BLaER1 (cell line): Measurements from ENCODE around the gene ABCB4.

Experiments used
- H3K27ac ChIP-seq: shearing (Covaris generic); formaldehyde crosslinking; 2 replicates; pipeline ENCODE4 v1.8.1; 2022
- H3K27me3 ChIP-seq: shearing (Covaris generic); formaldehyde crosslinking; 2 replicates; pipeline ENCODE4 v1.8.1; 2022
- H3K36me3 ChIP-seq: shearing (Covaris generic); formaldehyde crosslinking; 2 replicates; pipeline ENCODE4 v1.8.1; 2022
- H3K4me1 ChIP-seq: shearing (Covaris generic); formaldehyde crosslinking; 2 replicates; pipeline ENCODE4 v1.8.1; 2022
- H3K4me2 ChIP-seq: shearing (Covaris generic); formaldehyde crosslinking; 2 replicates; pipeline ENCODE4 v1.8.1; 2022
- H3K4me3 ChIP-seq: shearing (Covaris generic); formaldehyde crosslinking; 2 replicates; pipeline ENCODE4 v1.8.1; 2022
- H3K9ac ChIP-seq: shearing (Covaris generic); formaldehyde crosslinking; 2 replicates; pipeline ENCODE4 v1.8.1; 2022
- H3K9me3 ChIP-seq: shearing (Covaris generic); formaldehyde crosslinking; 2 replicates; pipeline ENCODE4 v1.8.1; 2022
- H4K20me1 ChIP-seq: shearing (Covaris generic); formaldehyde crosslinking; 2 replicates; pipeline ENCODE4 v1.8.1; 2022
- Cebpa-rat ChIP-seq: shearing (Covaris generic); IDR thresholded peaks from 2 replicates; pipeline ENCODE4 v1.8.1; 2022

Gene ABCB4

DNA sequence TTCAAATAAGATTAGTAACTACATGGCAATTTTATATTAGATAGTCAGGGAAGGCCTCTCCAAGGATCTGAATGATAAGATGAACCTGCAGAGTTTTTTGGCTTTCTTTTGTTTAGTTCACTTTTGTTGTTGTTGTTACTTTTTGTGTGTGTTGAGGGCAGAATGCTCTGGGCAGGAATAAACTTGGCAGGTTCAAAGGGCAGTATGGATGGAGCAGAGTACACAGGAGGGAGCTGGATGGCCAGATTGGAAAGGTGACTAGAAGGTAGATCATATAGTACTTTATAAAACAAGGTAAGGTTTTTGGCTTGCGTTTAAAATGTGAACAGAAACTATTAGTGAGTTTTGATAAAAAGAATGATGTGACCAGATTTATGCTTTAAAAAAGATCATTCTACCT lies 112.1 kb downstream of the ABCB4 start:
- H3K9me3 ChIP-seq = no peaks in the 10 kb centered on the region
- no peak overlapping the region for H3K9ac ChIP-seq
- H3K4me1 ChIP-seq = no peaks in the 10 kb centered on the region
- no peak overlapping the region for H3K27ac ChIP-seq
- H3K4me2 ChIP-seq = no peak overlapping the region
- H4K20me1 ChIP-seq = no peaks in the 10 kb centered on the region
- TF ChIP-seq Cebpa-rat = no peak
- H3K27me3 ChIP-seq = no peaks in the 10 kb centered on the region
- H3K36me3 ChIP-seq = 0 out of 2 replicates have a peak, but pooled peaks cover 3% of the 10 kb centered on the region
- H3K4me3 ChIP-seq = no peak overlapping the region

DNA sequence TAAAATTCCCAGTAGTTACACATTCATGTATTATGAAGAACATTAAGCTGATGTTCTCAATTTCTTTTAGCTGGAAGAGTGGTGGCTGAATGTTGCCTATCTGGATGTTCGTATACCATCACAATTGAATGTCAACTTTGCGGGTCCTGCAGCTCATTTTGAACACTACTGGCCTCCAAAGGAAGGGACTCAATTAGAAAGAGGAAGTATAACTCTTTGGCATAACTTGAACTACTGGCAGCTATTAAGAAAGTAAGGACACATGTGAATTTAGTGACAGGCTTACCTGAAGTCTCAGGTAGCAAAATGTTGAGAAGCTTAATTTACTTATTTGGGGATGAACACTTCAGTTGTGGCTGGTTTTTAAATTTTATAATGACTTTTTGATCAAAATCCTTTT lies 114.2 kb downstream of the ABCB4 start:
- TF ChIP-seq Cebpa-rat = no peak
- H3K9me3 ChIP-seq = peaks cover 12% of the 10 kb centered on the region
- H4K20me1 ChIP-seq = no peaks in the 10 kb centered on the region
- peaks cover 15% of the 10 kb centered on the region for H3K36me3 ChIP-seq
- no peak overlapping the region for H3K9ac ChIP-seq
- no peaks in the 10 kb centered on the region for H3K27me3 ChIP-seq
- H3K4me3 ChIP-seq = no peak overlapping the region
- no peaks in the 10 kb centered on the region for H3K4me1 ChIP-seq
- H3K27ac ChIP-seq = no peak overlapping the region
- H3K4me2 ChIP-seq = no peak overlapping the region

DNA sequence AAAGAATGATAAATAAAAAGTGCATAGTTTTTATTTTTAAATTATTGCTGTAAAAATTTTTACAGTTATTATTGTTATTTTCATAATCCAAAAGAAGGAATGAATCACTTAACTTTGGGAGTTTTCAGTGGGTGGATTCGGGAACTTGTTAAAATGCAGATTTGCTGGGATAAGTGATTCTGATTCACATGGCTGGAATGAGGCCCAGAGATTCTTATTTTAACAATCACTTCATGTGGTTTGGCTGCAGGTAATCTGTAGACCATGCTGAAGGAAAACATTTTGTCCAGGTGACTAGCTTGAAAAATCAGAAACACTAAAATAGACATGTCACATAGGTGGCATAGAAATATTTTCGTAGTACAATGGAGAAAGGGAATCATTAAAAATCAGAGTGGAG lies 116.1 kb downstream of the ABCB4 start:
- H3K9ac ChIP-seq = no peak overlapping the region
- H3K4me3 ChIP-seq = no peak overlapping the region
- H3K4me1 ChIP-seq = no peaks in the 10 kb centered on the region
- no peak for TF ChIP-seq Cebpa-rat
- H3K9me3 ChIP-seq = peaks cover 30% of the 10 kb centered on the region
- H3K27ac ChIP-seq = no peak overlapping the region
- H3K36me3 ChIP-seq = peaks cover 28% of the 10 kb centered on the region
- H4K20me1 ChIP-seq = no peaks in the 10 kb centered on the region
- no peaks in the 10 kb centered on the region for H3K27me3 ChIP-seq
- H3K4me2 ChIP-seq = no peak overlapping the region

DNA sequence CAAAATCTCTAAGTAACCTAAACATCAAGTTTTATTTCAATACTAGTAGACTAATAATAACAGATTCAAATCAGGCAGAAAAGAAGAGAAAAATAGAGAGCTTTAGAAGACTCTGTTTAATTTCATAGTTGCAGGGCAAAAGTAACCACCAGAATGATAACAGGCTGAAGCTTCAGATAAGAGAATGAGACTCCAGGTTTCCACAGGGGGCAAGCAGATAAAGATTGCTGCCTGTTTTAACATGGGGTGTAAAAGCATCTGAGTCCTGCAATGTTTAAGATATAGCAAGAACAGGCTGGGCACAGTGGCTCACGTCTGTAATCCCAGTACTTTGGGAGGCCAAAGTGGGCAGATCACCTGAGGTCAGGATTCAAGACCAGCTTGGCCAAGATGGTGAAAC lies 119.0 kb downstream of the ABCB4 start:
- peaks cover 59% of the 10 kb centered on the region for H3K9me3 ChIP-seq
- no peaks in the 10 kb centered on the region for H3K27me3 ChIP-seq
- no peak overlapping the region for H3K4me3 ChIP-seq
- H3K4me1 ChIP-seq = no peaks in the 10 kb centered on the region
- H3K27ac ChIP-seq = no peak overlapping the region
- no peak overlapping the region for H3K4me2 ChIP-seq
- H3K9ac ChIP-seq = no peak overlapping the region
- no peaks in the 10 kb centered on the region for H4K20me1 ChIP-seq
- H3K36me3 ChIP-seq = peaks cover 54% of the 10 kb centered on the region
- no peak for TF ChIP-seq Cebpa-rat

DNA sequence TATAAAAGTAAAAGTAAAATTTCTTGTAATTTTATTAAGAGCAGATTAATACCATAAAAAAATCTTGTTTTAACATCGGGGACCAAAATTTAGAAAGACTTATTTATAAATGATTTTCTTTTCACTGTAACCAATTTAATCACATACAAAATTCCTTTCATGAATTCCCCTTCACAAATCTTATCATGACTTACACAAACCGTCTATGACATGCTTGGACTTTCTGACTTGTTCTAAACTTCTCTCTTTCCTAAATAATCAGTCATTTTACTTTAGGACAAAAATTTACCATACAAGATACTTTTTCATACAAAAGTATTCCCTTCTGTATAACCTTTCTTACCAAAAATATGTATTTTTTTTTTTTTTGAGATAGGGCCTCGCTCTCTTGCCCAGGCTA lies 120.7 kb downstream of the ABCB4 start:
- Histone ChIP-seq H3K9me3 (peaks cover 72% of the 10 kb centered on the region), H3K4me3 (no peak overlapping the region; the same call in 1 of the 2 replicates), H3K4me2 (no peak overlapping the region), H3K4me1 (no peaks in the 10 kb centered on the region), H3K9ac (no peak overlapping the region), H4K20me1 (no peaks in the 10 kb centered on the region), H3K27me3 (no peaks in the 10 kb centered on the region), H3K36me3 (peaks cover 71% of the 10 kb centered on the region), H3K27ac (no peak overlapping the region)
- no peak for TF ChIP-seq Cebpa-rat
